ENCODE data around the gene ATL3.

Gene ATL3

GRCh38 chr11:63666874-63667273 is 4.3 kb downstream of the ATL3 start:
- Histone ChIP-seq H3K4me1 (no peaks in the 10 kb centered on the region), H3K27me3 (no peaks in the 10 kb centered on the region), H3K9me3 (no peaks in the 10 kb centered on the region), H3K36me3 (no peaks in the 10 kb centered on the region), H3K4me3 (ENCODE audit: low read depth, low read length) (no peak overlapping the region)
- no peak for TF ChIP-seq CTCF (IDR thresholded peaks at IDR 0.05; ENCODE audit: low read depth, low read length)
- DNase-seq, result no peak

DNA sequence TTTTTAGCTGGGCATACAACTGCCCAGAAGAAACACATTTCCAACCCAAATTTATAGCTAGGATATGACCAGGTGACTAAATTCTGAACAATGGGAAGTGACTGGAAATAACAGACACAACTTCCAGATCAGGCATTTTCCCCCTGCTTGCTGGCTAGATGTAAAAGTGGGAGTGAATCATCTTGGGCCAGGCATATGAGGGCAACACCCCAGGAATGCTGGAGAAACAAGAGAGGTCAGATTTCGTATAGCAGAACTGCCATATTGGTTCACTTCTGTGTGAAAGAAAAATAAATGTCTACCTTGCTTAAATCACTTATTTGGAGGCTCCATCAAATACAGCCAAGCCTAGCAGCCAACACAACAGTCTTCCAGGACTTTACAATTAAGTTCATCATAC is 7.4 kb downstream of the ATL3 start:
- no peak for TF ChIP-seq CTCF (IDR thresholded peaks at IDR 0.05; ENCODE audit: low read depth, low read length)
- no peak for DNase-seq
- H3K4me1 ChIP-seq, result no peaks in the 10 kb centered on the region
- no peaks in the 10 kb centered on the region for H3K27me3 ChIP-seq
- no peaks in the 10 kb centered on the region for H3K36me3 ChIP-seq
- H3K4me3 ChIP-seq (ENCODE audit: low read depth, low read length), result no peak overlapping the region
- H3K9me3 ChIP-seq, result no peaks in the 10 kb centered on the region

DNA sequence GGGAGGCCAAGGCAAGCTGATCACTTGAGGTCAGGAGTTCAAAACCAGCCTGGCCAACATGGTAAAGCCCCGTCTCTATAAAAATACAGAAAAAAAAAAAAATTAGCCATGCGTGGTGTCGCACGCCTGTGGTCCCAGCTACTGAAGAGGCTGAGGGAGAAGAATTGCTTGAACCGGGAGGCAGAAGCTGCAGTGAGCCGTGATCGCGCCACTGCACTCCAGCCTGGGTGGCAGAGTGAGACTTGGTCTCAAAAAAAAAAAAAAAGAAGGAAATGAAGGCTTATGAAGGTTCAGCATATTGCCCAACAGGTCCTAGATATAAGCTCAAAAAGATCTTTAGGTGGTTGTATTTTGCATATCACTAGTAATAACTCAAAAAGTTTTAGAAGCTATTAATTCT is 10.2 kb downstream of the ATL3 start:
- Histone ChIP-seq H3K9me3 (no peaks in the 10 kb centered on the region), H3K4me3 (ENCODE audit: low read depth, low read length) (no peak overlapping the region), H3K36me3 (no peaks in the 10 kb centered on the region), H3K27me3 (no peaks in the 10 kb centered on the region), H3K4me1 (no peaks in the 10 kb centered on the region)
- TF ChIP-seq CTCF (IDR thresholded peaks at IDR 0.05; ENCODE audit: low read depth, low read length), result no peak
- no peak for DNase-seq

DNA sequence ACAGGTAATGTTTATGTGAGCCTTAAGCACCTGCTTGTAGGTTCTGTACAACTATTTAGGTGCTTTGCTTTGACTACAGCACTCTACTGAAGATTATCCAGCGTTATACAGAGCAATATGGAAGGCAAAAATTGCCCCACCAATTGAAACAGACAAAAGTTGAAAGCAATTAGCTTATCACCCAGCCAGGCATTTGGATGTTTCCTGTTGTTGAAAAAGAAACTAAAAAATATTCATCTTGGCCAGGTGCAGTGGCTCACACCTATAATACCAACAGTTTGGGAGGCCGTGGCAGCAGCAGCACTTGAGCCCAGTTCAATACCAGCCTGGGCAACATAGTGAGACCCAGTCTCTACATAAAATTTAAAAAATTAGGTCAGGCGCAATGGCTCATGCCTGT is 18.5 kb downstream of the ATL3 start:
- Histone ChIP-seq H3K4me1 (no peaks in the 10 kb centered on the region), H3K27me3 (no peaks in the 10 kb centered on the region), H3K36me3 (no peaks in the 10 kb centered on the region), H3K4me3 (ENCODE audit: low read depth, low read length) (no peak overlapping the region), H3K9me3 (no peaks in the 10 kb centered on the region)
- DNase-seq, result no peak
- no peak for TF ChIP-seq CTCF (IDR thresholded peaks at IDR 0.05; ENCODE audit: low read depth, low read length)

DNA sequence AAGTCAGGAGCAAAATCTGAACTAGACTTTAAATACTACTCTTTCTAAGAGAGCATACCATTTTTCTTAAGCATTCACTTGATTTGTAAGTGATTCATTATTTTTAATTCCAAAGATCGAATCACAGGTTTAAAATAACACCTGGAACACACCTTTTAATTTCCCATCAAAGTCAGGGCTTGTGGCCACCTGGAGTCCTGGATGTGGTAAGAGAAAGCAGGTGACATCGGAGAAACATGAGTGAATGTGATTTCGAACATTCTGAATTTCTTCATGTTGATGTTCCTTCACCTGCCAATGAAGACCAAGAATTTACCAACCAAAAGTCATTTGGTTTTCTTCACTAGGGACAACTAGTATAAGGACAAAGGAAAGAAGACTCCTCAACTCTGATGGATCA is 28.0 kb downstream of the ATL3 start:
- no peak for TF ChIP-seq CTCF (IDR thresholded peaks at IDR 0.05; ENCODE audit: low read depth, low read length)
- H3K36me3 ChIP-seq, result no peaks in the 10 kb centered on the region

GRCh38 chr11:63641727-63642126 is 29.4 kb downstream of the ATL3 start:
- DNase-seq, result no peak
- H3K27me3 ChIP-seq, result no peaks in the 10 kb centered on the region
- H3K4me1 ChIP-seq, result no peaks in the 10 kb centered on the region
- no peak overlapping the region for H3K4me3 ChIP-seq (ENCODE audit: low read depth, low read length)
- no peaks in the 10 kb centered on the region for H3K36me3 ChIP-seq
- no peak for TF ChIP-seq CTCF (IDR thresholded peaks at IDR 0.05; ENCODE audit: low read depth, low read length)
- H3K9me3 ChIP-seq, result no peaks in the 10 kb centered on the region

More for the DNA sequence above, 28.0 kb downstream of the ATL3 start:
- Histone ChIP-seq H3K27me3 (no peaks in the 10 kb centered on the region), H3K9me3 (no peaks in the 10 kb centered on the region), H3K4me3 (ENCODE audit: low read depth, low read length) (no peak overlapping the region), H3K4me1 (no peaks in the 10 kb centered on the region)
- no peak for DNase-seq
